ENCODE results near the gene ZSCAN1.

GRCh38 chr19:58096884-58097283 lies 63.1 kb downstream of the ZSCAN1 start:
- TF ChIP-seq GATA2 (IDR thresholded peaks at IDR 0.05; ENCODE audit: low read depth, low read length) (no peak), GATA3 (IDR thresholded peaks at IDR 0.05; ENCODE audit: low read depth, low read length) (no peak)

All from SH-SY5Y (cell line).